ENCODE data around the gene TNNC1. TPM values are rescaled to one million over a fixed set of nuclear protein-coding genes. Genes with fewer than 3 reads are reported as not detected.

The TNNC1 gene
- total RNA-seq, 1 experiment from 2014 or later = 5.6 TPM

DNA sequence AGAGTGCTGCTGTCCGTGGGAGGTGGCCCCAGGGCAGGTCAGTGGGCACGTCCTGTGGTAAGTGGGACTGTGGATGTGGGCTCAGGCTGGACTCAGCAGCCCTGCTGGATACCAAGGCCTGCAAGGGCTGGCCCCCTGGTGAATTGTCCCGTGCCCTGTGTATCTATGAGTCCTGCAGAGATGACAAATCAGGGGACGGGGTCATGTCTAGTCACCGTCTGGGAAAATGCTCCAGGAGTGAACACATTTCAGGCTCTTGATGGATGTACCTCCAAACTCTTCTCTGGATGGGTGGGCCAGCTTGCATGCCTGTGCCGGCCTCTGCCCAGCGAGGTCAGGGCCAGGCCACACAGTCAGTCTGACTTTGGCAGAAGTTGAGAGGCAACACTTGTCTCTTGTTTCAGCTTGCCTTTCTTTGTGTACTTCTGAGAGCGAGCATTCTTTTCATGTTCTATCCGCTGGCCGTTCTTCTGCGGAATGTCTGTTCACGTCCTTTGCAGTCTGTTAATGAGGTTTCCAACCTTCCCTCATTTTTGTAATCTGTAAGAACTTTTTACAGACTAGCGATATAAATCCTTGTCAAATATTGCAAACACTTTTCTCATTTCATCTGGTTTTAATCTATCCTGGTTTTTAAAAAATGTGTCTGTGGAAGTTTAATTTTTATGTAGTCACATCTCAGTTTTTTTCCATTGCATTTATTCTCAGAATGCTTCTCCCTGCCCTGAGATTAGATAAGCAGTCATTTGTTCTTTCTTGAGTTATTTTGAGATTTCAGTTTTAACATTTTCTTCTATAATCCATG, 29.9 kb upstream of the TNNC1 start:
- Histone ChIP-seq H3K18ac (ENCODE audit: insufficient read length, low read depth, low read length) (no peak overlapping the region), H2BK12ac (ENCODE audit: insufficient read length, low read depth, low read length) (no peak overlapping the region), H3K4ac (ENCODE audit: low read depth, low read length) (no peak overlapping the region), H3K4me1 (ENCODE audit: insufficient read depth, low read length) (no peaks in the 10 kb centered on the region), H3K9ac (ENCODE audit: extremely low read depth, insufficient read length, low read length) (no peak overlapping the region), H2AFZ (ENCODE audit: low read length) (no peak overlapping the region), H4K20me1 (ENCODE audit: control insufficient read depth, insufficient read depth, insufficient read length) (no peaks in the 10 kb centered on the region), H3K23ac (ENCODE audit: insufficient read length, low read depth, low read length) (no peak overlapping the region), H2BK120ac (ENCODE audit: low read depth, low read length, poor library complexity, severe bottlenecking) (no peak overlapping the region), H3K79me2 (ENCODE audit: insufficient read depth, low read length) (no peaks in the 10 kb centered on the region), H3K4me2 (ENCODE audit: insufficient read depth, insufficient read length, low read length) (no peak overlapping the region), H2BK5ac (ENCODE audit: insufficient read length, low read length) (no peak overlapping the region), H3T11ph (ENCODE audit: low read length) (no peak overlapping the region), H3K56ac (ENCODE audit: insufficient read length, low read depth, low read length) (no peak overlapping the region), H3K9me3 (ENCODE audit: control insufficient read depth, low read depth, low read length) (no peaks in the 10 kb centered on the region), H2BK15ac (ENCODE audit: low read depth, low read length) (no peak overlapping the region), H2AK5ac (ENCODE audit: insufficient read length, low read length) (no peak overlapping the region), H4K5ac (ENCODE audit: insufficient read length, low read depth, low read length) (no peak overlapping the region), H3K27ac (ENCODE audit: insufficient read length, low read depth, low read length) (no peak overlapping the region), H3K79me1 (ENCODE audit: insufficient read depth, low read depth, low read length, poor library complexity, severe bottlenecking) (no peaks in the 10 kb centered on the region), H2BK20ac (ENCODE audit: low read depth, low read length, poor library complexity, severe bottlenecking) (no peak overlapping the region), H4K8ac (replicated peaks; ENCODE audit: insufficient read length, low read depth, low read length) (no peak overlapping the region), H3K23me2 (ENCODE audit: insufficient read length, low read depth, low read length, poor library complexity, severe bottlenecking) (no peaks in the 10 kb centered on the region), H3K14ac (ENCODE audit: insufficient read depth, low read length) (no peak overlapping the region), H4K91ac (ENCODE audit: insufficient read length, low read depth, low read length) (no peak overlapping the region), H3K27me3 (ENCODE audit: insufficient read depth, low read length) (no peaks in the 10 kb centered on the region)
- no peak for DNase-seq
- Mint-ChIP-seq H3K9me3 (no peaks in the 10 kb centered on the region), H3K4me3 (no peak overlapping the region), H3K36me3 (ENCODE audit: insufficient read depth in 1 of 3, low read depth in 3 of 3) (peaks cover 38 to 90% (median 88%) of the 10 kb centered on the region in 3 experiments; a peak in 6 of 7 replicates), H3K4me1 (no peaks in the 10 kb centered on the region; a peak in 2 of 4 replicates), H3K27ac (peak overlapping the region in 2 of 3 experiments; percentile 42 to 83; a peak in 4 of 7 replicates), H3K27me3 (ENCODE audit: low read depth) (no peaks in the 10 kb centered on the region)
- TF ChIP-seq CTCF (conservative IDR thresholded peaks at IDR 0.05) = no peak
- WGBS (ENCODE audit: extremely low coverage, insufficient read length, low lambda C conversion rate) = no CpG with 5 or more reads among the region's 13 CpGs
